GM13977 (cell line): ENCODE results near the gene CDA.

Experiments
- DNase-seq: peaks from one replicate; pipeline ENCODE4 v3.0.0; 2012; ENCODE audit warnings: low spot score
- CTCF ChIP-seq: IDR thresholded peaks from 2 replicates; pipeline ENCODE4 v1.5.1; 2012; ENCODE audit warnings: mild to moderate bottlenecking, control low read depth; ENCODE audit not compliant: insufficient read depth; ENCODE audit errors: extremely low read depth, missing control alignments
- in situ Hi-C: fragments of 300-500 bp; cut with MboI; formaldehyde crosslinking; loops from one replicate; pipeline ENCODE4 v1.12.0; 2022; ENCODE audit warnings: low sequenced_read_pairs, low pct_unique_long_range_greater_than_20kb, mixed read lengths, inconsistent platforms; ENCODE audit not compliant: unreplicated experiment

Gene CDA

GRCh38 chr1:20594746-20595145 is 5.8 kb downstream of the CDA start:
- DNase-seq = no peak
- in situ Hi-C loops = no loop called here
- TF ChIP-seq CTCF = no peak

GRCh38 chr1:20596106-20596505 is 7.2 kb downstream of the CDA start:
- DNase-seq = no peak
- in situ Hi-C loops = no loop called here
- TF ChIP-seq CTCF = no peak

GRCh38 chr1:20597650-20598049 is 8.8 kb downstream of the CDA start:
- in situ Hi-C loops = no loop called here
- DNase-seq = no peak
- no peak for TF ChIP-seq CTCF

- TF ChIP-seq CTCF = no peak
- in situ Hi-C loops = no loop called here
- DNase-seq = no peak
Observed at GRCh38 chr1:20600156-20600555, 11.3 kb downstream of the CDA start.

- no peak for TF ChIP-seq CTCF
- no peak for DNase-seq
- in situ Hi-C loops = no loop called here
Observed at GRCh38 chr1:20601129-20601825, 12.4 kb downstream of the CDA start.

GRCh38 chr1:20602851-20603450 is 14.1 kb downstream of the CDA start:
- in situ Hi-C loops = no loop called here
- TF ChIP-seq CTCF = no peak
- DNase-seq = no peak
